Measurements from ENCODE around the gene FN1.

DNA sequence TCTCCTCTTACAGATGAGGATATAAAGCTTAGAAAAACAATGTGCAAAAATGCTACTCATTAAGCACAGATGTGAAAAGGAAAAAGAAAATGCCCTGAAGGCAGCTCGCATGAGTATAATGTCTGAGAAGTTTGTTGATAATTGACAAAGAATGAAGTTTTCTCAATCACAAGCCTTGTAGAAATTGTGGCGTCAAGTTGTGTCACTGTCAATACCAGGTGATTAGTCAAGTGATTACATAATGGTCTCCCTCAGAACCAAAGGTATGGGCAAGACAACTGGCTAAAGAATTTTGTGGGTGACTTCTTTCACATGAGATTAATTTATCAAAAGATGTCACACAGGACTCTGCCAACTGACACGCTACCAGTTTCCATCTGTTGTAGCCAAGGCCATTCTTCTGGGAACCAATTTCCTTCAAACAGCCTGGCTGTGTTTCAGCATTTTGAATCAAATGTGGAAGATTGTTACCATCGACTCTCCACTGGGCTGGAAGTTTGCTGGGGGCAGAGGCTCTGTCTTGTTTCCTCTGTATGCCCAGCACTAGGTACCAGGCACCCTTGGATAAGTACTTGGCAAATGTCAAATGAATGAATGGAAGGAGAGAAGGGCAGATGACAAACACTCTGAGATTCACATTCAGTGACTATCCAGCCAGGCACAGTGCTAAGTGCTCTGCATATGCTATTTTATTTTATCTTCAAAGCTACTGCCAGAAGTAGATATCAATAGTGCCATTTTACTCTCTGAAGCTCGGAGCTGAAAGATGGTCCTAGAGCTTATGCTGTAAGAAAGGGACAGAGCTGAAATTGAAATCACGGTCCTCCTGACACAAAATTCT, 5.9 kb upstream of the FN1 start:
- TF ChIP-seq, protein P1, sequence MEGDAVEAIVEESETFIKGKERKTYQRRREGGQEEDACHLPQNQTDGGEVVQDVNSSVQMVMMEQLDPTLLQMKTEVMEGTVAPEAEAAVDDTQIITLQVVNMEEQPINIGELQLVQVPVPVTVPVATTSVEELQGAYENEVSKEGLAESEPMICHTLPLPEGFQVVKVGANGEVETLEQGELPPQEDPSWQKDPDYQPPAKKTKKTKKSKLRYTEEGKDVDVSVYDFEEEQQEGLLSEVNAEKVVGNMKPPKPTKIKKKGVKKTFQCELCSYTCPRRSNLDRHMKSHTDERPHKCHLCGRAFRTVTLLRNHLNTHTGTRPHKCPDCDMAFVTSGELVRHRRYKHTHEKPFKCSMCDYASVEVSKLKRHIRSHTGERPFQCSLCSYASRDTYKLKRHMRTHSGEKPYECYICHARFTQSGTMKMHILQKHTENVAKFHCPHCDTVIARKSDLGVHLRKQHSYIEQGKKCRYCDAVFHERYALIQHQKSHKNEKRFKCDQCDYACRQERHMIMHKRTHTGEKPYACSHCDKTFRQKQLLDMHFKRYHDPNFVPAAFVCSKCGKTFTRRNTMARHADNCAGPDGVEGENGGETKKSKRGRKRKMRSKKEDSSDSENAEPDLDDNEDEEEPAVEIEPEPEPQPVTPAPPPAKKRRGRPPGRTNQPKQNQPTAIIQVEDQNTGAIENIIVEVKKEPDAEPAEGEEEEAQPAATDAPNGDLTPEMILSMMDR (conservative IDR thresholded peaks at IDR 0.05), result no peak
- TF ChIP-seq EZH2 (IDR thresholded peaks at IDR 0.05; ENCODE audit: low read depth), result no peak

Measured in PC-9 (cell line).